ENCODE results near the gene FTMT.

GRCh38 chr5:121890297-121890858 lies 38.7 kb downstream of the FTMT start:
- TF ChIP-seq CTCF (conservative IDR thresholded peaks at IDR 0.05; ENCODE audit: low read length), result no peak
- no peak for TF ChIP-seq EZH2phosphoT487 (IDR thresholded peaks at IDR 0.05; ENCODE audit: borderline replicate concordance, low read depth, low read length)
